Cardiac muscle cell (in vitro differentiated cells and primary cell): ENCODE results near the gene PELI1. TPM values are rescaled to one million over a fixed set of nuclear protein-coding genes. Genes with fewer than 3 reads are reported as not detected.

Experiments used
- DNase-seq, 2 donors: peaks; one replicate each; pipeline versions ENCODE4 v3.0.0 to v3.0.0-alpha.2; 2010 to 2017; ENCODE audit warnings: low read depth in 1 of 2, low spot score in 1 of 2
- H3K27ac ChIP-seq: fragments of 200-600 bp; sonication (generic); 2 replicates; pipeline ENCODE4 v1.5.1; 2016
- H3K27me3 ChIP-seq: fragments of 200-600 bp; sonication (generic); 2 replicates; pipeline ENCODE4 v1.6.0; 2016; ENCODE audit warnings: control low read depth
- H3K36me3 ChIP-seq: fragments of 200-600 bp; sonication (generic); 2 replicates; pipeline ENCODE4 v1.5.1; 2016; ENCODE audit warnings: control low read depth
- H3K4me1 ChIP-seq: fragments of 200-600 bp; sonication (generic); 2 replicates; pipeline ENCODE4 v1.8.1; 2017; ENCODE audit warnings: low read depth, mild to moderate bottlenecking, mixed run types
- H3K4me3 ChIP-seq: fragments of 200-600 bp; sonication (generic); 2 replicates; pipeline ENCODE4 v1.5.1; 2016; ENCODE audit warnings: mild to moderate bottlenecking
- H3K9me3 ChIP-seq: fragments of 200-600 bp; sonication (generic); 2 replicates; pipeline ENCODE4 v1.5.1; 2017; ENCODE audit warnings: low read depth, mild to moderate bottlenecking, control low read depth
- CTCF ChIP-seq: IDR thresholded peaks from 2 replicates; pipeline ENCODE4 v1.5.1; 2012; ENCODE audit warnings: low read depth, mild to moderate bottlenecking, low read length
- polyA plus RNA-seq: library from polyadenylated mRNA; unstranded; fragments of >200 nt; fragmentation: Nextera tagmentation; extraction: Ambion mirVana; gene quantifications from 2 replicates; pipeline ENCODE4 v1.2.1, GENCODE V29; 2016
- total RNA-seq: library from RNA; depleted of rRNA; stranded (reverse); fragments of >200 nt; gene quantifications from 2 replicates; pipeline ENCODE4 v1.2.3, GENCODE V29; 2016

Gene PELI1
- total and polyA plus RNA-seq, 2 experiments from 2014 or later: 9.6 to 12.6 TPM

- DNase-seq: no peak
- Histone ChIP-seq H3K27ac (no peak overlapping the region), H3K4me3 (no peak overlapping the region), H3K9me3 (no peaks in the 10 kb centered on the region), H3K27me3 (no peaks in the 10 kb centered on the region), H3K36me3 (no peaks in the 10 kb centered on the region), H3K4me1 (peaks cover 19% of the 10 kb centered on the region)
- no peak for TF ChIP-seq CTCF
Measured at GRCh38 chr2:64126601-64127000, 17.6 kb downstream of the PELI1 start.

GRCh38 chr2:64124571-64124970 lies 19.6 kb downstream of the PELI1 start:
- Histone ChIP-seq H3K36me3 (no peaks in the 10 kb centered on the region), H3K27me3 (no peaks in the 10 kb centered on the region), H3K4me1 (peaks cover 15% of the 10 kb centered on the region), H3K27ac (no peak overlapping the region), H3K4me3 (no peak overlapping the region), H3K9me3 (no peaks in the 10 kb centered on the region)
- TF ChIP-seq CTCF: no peak
- no peak for DNase-seq

GRCh38 chr2:64124168-64124567 lies 20.1 kb downstream of the PELI1 start:
- Histone ChIP-seq H3K36me3 (no peaks in the 10 kb centered on the region), H3K4me3 (no peak overlapping the region), H3K27me3 (no peaks in the 10 kb centered on the region), H3K4me1 (peaks cover 11% of the 10 kb centered on the region), H3K9me3 (no peaks in the 10 kb centered on the region), H3K27ac (no peak overlapping the region)
- no peak for DNase-seq
- no peak for TF ChIP-seq CTCF

- no peak for TF ChIP-seq CTCF
- no peak for DNase-seq
Measured at GRCh38 chr2:64123740-64124139, 20.5 kb downstream of the PELI1 start.

GRCh38 chr2:64122358-64122757 lies 21.9 kb downstream of the PELI1 start:
- Histone ChIP-seq H3K9me3 (no peaks in the 10 kb centered on the region), H3K4me1 (peaks cover 11% of the 10 kb centered on the region), H3K27me3 (no peaks in the 10 kb centered on the region), H3K27ac (no peak overlapping the region), H3K4me3 (no peak overlapping the region), H3K36me3 (no peaks in the 10 kb centered on the region)
- TF ChIP-seq CTCF: no peak
- no peak for DNase-seq

More at GRCh38 chr2:64123740-64124139, 20.5 kb downstream of the PELI1 start:
- no peaks in the 10 kb centered on the region for H3K27me3 ChIP-seq
- no peak overlapping the region for H3K4me3 ChIP-seq
- no peaks in the 10 kb centered on the region for H3K9me3 ChIP-seq
- H3K36me3 ChIP-seq: no peaks in the 10 kb centered on the region
- H3K4me1 ChIP-seq: peaks cover 11% of the 10 kb centered on the region
- H3K27ac ChIP-seq: no peak overlapping the region

- peaks cover 15% of the 10 kb centered on the region for H3K4me1 ChIP-seq
- no peak overlapping the region for H3K27ac ChIP-seq
- no peaks in the 10 kb centered on the region for H3K27me3 ChIP-seq
- DNase-seq: no peak
- TF ChIP-seq CTCF: no peak
- no peak overlapping the region for H3K4me3 ChIP-seq
- H3K9me3 ChIP-seq: no peaks in the 10 kb centered on the region
- no peaks in the 10 kb centered on the region for H3K36me3 ChIP-seq
Measured at GRCh38 chr2:64120928-64121327, 23.3 kb downstream of the PELI1 start.
